Activated naive CD4-positive, alpha-beta T cell treated with anti-CD3 and anti-CD28 coated beads, Interleukin-2, amount 10 ng/mL, durations not matched to agents 7 days and 5 days (primary cell): ENCODE measurements around the gene NFATC3.
"Not testable (repeated sequence)": the region's sequence is repeated elsewhere in the genome, so short reads cannot be mapped to it uniquely, and the experiment has no call there.

ENCODE experiments used
- CTCF ChIA-PET: fragments of 350-600 bp; sonication (Branson Sonifier 250); formaldehyde crosslinking; loops from one replicate; lab custom pipeline; 2021; ENCODE audit warnings: antibody characterized with exemption; lab: Charles Lee
- DNase-seq: peaks from one replicate; pipeline ENCODE4 v3.0.0-alpha.2; 2020
- H3K27ac Mint-ChIP-seq: one replicate; pipeline ENCODE4 v1.8.0; 2021; ENCODE audit warnings: mild to moderate bottlenecking, moderate library complexity, mixed read lengths
- H3K27me3 Mint-ChIP-seq: one replicate; pipeline ENCODE4 v1.8.0; 2021; ENCODE audit warnings: mild to moderate bottlenecking, mixed read lengths
- H3K36me3 Mint-ChIP-seq: one replicate; pipeline ENCODE4 v1.8.0; 2021; ENCODE audit warnings: mixed read lengths
- H3K4me1 Mint-ChIP-seq: one replicate; pipeline ENCODE4 v1.8.0; 2021; ENCODE audit warnings: mixed read lengths
- H3K4me3 Mint-ChIP-seq: one replicate; pipeline ENCODE4 v1.8.0; 2021; ENCODE audit warnings: mild to moderate bottlenecking, moderate library complexity, mixed read lengths
- H3K9me3 Mint-ChIP-seq: one replicate; pipeline ENCODE4 v1.8.0; 2021; ENCODE audit warnings: mixed read lengths

NFATC3 gene

DNA sequence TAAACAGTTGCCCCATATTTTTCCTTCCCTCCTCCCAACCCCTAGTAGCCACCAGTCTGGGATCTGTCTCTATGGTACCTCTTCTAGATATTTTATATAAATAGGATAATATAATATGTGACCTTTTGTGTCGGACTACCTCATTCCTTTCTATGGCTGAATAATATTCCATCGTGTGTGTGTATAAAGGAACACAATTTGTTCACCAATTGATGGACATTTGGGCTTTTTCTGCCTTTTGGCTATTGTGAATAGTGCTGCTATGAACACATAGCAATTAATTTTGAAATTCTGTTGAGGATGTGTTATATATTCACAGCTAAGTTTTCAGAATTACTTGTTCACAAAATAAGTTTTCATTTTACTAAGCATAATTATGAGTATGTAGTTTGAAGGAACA, 2.5 kb downstream of the NFATC3 start:
- no peak overlapping the region for H3K27ac Mint-ChIP-seq
- H3K4me3 Mint-ChIP-seq: peak overlapping the region; percentile 87
- peaks cover 64% of the 10 kb centered on the region for H3K4me1 Mint-ChIP-seq
- no peak for DNase-seq
- peaks cover 13% of the 10 kb centered on the region for H3K36me3 Mint-ChIP-seq
- H3K27me3 Mint-ChIP-seq: no peaks in the 10 kb centered on the region
- no peaks in the 10 kb centered on the region for H3K9me3 Mint-ChIP-seq
- CTCF ChIA-PET: interaction anchor here (0.8 to 2.1 kb wide), 2 partner anchors 16 to 141 kb away, joined by 5 to 7 read pairs; no protein-coding TSS in a partner anchor

DNA sequence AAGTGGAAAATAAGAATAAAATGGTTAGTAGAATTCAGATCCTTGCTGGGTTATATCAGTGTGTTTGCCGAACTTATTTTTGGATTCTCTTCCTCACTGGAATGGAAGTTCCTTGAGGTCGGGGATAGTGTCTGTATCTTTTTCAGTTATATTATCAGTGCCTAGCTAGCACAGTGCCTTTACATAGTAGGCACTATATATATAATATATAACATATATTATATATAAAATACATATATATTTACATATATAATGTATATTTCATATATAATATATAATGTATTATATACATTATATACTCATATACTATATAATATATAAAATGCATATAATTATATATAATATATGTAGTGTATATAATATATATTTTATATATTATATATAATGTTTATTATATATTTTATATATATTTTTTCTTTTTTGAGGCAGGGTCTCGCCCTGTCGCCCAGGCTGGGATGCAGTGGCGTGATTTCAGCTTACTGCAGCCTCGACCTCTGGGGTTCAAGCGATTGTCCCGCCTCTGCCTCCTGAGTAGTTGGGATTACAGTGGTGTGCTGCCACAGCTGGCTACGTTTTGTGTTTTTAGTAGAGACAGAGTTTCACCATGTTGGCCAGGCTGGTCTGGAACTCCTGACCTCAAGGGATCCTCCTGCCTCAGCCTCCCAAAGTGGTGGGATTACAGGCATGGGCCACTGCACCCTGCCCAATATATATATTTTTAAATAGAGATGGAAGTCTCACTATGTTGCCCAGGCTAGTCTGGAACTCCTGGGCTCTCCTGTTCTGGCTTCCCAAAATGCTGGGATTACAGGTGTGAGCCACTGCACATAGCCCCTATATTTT, 3.2 kb downstream of the NFATC3 start:
- CTCF ChIA-PET: interaction anchor here (0.8 to 2.1 kb wide), 4 partner anchors 13 to 149 kb away, joined by 3 to 7 read pairs (median 5); no protein-coding TSS in a partner anchor
- H3K27ac Mint-ChIP-seq: no peak overlapping the region
- no peak for DNase-seq
- H3K9me3 Mint-ChIP-seq: no peaks in the 10 kb centered on the region
- peaks cover 64% of the 10 kb centered on the region for H3K4me1 Mint-ChIP-seq
- peaks cover 12% of the 10 kb centered on the region for H3K36me3 Mint-ChIP-seq
- peak overlapping the region; percentile 87 for H3K4me3 Mint-ChIP-seq
- no peaks in the 10 kb centered on the region for H3K27me3 Mint-ChIP-seq

DNA sequence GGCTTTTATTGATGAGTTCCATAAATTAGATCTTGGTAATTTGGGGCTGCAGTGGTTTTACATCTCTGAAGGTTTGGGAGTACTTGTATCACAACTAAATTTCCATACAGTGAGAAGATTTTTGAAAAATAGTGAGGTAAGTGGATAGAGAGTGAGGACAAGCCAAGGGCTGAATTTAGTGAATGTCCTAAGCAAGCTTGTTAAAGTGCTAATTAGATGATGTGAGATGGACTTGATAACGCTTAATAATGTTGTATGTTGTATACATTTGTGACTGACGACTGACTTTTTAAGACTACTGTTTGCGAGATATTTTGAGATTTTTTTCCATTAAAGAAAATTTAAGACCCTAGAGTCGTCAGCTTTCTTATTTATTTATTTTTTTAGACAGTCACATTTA, 3.9 kb downstream of the NFATC3 start:
- Mint-ChIP-seq H3K9me3 (no peaks in the 10 kb centered on the region), H3K27ac (no peak overlapping the region), H3K27me3 (no peaks in the 10 kb centered on the region), H3K4me1 (peaks cover 64% of the 10 kb centered on the region), H3K4me3 (peak overlapping the region; percentile 55), H3K36me3 (peaks cover 9% of the 10 kb centered on the region)
- CTCF ChIA-PET: interaction anchor here (1.0 to 1.3 kb wide), 3 partner anchors 14 to 175 kb away, joined by 3 to 5 read pairs (median 3); no protein-coding TSS in a partner anchor
- no peak for DNase-seq

DNA sequence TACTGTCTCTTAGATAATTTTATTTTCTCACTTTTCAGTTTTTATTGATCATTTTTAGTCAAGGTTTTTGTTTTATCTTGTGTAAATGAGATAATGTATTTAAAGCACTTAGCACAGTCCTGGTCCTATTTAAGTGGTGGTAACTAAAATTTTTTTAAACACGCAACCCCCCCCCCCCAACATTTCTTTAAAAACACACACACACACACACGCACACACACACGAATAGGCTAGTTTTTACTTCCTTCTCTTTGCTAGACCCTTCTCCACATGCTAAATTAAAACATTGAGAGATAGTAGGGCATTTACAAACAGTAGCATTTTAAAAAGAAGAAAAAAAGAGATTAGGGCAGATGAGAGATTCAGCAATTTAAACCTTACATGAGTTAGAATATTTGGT, 5.0 kb downstream of the NFATC3 start:
- H3K27ac Mint-ChIP-seq: peak overlapping the region; percentile 5
- H3K4me3 Mint-ChIP-seq: peak overlapping the region; percentile 15
- H3K36me3 Mint-ChIP-seq: peaks cover 9% of the 10 kb centered on the region
- peaks cover 68% of the 10 kb centered on the region for H3K4me1 Mint-ChIP-seq
- DNase-seq: no peak
- CTCF ChIA-PET: interaction anchor here (1.0 to 1.3 kb wide), 2 partner anchors 15 to 174 kb away, joined by 3 to 5 read pairs; no protein-coding TSS in a partner anchor
- no peaks in the 10 kb centered on the region for H3K9me3 Mint-ChIP-seq
- H3K27me3 Mint-ChIP-seq: no peaks in the 10 kb centered on the region

DNA sequence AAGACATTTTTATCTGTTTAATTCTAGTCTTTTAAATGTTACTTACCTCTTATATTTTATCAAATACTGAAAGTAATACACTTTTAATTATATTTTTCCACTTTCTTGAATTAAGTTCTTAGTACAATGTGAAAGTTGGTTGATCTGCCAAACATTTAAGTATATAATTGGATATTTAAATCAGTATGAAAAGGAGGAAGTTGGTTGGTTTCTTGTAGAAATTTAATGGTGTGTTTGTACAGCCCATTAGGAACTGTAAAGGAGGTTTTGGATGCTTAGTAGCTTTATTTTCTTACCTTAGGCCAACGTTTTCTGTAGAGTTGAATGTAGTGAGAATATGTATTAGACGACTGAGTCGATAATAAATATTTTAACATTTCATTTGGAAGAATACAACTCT, 5.4 kb downstream of the NFATC3 start:
- no peak for DNase-seq
- no peak overlapping the region for H3K27ac Mint-ChIP-seq
- CTCF ChIA-PET: interaction anchor here (0.8 to 5.2 kb wide), 3 partner anchors 20 to 136 kb away, joined by 3 to 47 read pairs (median 23); no protein-coding TSS in a partner anchor
- H3K9me3 Mint-ChIP-seq: no peaks in the 10 kb centered on the region
- H3K27me3 Mint-ChIP-seq: no peaks in the 10 kb centered on the region
- peaks cover 70% of the 10 kb centered on the region for H3K4me1 Mint-ChIP-seq
- H3K4me3 Mint-ChIP-seq: peak overlapping the region; percentile 10
- H3K36me3 Mint-ChIP-seq: peaks cover 9% of the 10 kb centered on the region

DNA sequence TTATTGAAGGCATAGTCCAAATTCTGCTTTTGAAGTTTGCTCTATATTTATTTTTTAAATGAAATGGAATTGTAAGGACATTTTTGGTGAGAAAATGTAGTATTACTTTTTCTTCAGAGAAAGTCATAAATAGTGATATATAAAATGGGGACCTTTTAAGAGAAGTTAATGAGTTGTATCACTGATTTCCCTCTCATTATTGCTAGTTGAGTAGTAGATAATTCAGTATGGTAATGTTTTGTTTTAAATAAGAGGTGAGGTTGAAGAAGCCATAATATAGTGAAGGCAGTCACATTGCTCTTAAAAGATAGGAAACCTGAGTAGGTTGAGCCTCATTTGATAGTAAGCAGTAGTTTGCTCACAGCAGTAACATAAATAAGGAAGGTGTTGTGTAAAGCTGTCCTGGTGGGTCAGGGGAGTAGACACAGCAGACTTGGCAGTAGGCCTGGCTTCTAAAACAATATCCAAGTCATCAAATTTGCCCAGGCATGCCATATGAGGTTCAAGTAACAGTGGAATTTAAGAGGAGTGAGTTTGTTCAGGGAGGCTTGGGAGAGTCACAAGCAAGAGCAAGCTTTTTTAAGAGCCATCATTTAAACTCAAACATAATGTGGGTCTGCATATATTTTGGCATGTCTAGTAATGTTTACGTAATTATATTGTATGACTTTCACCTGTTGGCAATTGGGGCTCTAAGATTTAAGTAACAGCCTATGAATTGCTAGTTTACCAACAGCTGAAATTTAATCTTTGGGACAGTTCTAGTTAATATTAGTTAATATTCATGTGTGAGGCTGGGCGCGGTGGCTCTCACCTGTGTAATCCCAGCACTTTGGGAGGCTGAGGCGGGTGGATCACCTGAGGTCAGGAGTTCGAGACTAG, 6.5 kb downstream of the NFATC3 start:
- no peak overlapping the region for H3K4me3 Mint-ChIP-seq
- no peak overlapping the region for H3K27ac Mint-ChIP-seq
- CTCF ChIA-PET: interaction anchor here (0.8 to 5.2 kb wide), 8 partner anchors 9 to 237 kb away, joined by 3 to 47 read pairs (median 4); no protein-coding TSS in a partner anchor
- DNase-seq: no peak
- peaks cover 74% of the 10 kb centered on the region for H3K4me1 Mint-ChIP-seq
- H3K27me3 Mint-ChIP-seq: no peaks in the 10 kb centered on the region
- peaks cover 7% of the 10 kb centered on the region for H3K36me3 Mint-ChIP-seq
- no peaks in the 10 kb centered on the region for H3K9me3 Mint-ChIP-seq

DNA sequence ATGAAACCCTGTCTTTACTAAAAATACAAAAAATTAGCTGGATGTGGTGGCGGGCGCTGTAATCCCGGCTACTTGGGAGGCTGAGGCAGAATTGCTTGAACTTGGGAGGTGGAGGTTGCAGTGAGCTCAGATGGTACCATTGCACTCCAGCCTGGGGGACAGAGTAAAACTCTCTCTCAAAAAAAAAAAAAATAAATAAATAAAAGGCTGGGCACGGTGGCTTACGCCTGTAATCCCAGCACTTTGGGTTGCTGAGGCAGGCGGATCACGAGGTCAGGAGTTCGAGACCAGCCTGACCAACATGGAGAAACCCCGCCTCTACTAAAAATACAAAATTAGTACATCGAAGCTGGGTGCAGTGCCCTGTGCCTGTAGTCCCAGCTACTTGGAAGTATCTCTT, 7.1 kb downstream of the NFATC3 start:
- CTCF ChIA-PET: interaction anchor here (0.8 to 5.2 kb wide), 10 partner anchors 8 to 236 kb away, joined by 3 to 47 read pairs (median 5); no protein-coding TSS in a partner anchor
- not testable (repeated sequence) for H3K27ac Mint-ChIP-seq, H3K27me3 Mint-ChIP-seq, DNase-seq, H3K36me3 Mint-ChIP-seq, H3K4me3 Mint-ChIP-seq, H3K9me3 Mint-ChIP-seq
- peaks cover 77% of the 10 kb centered on the region for H3K4me1 Mint-ChIP-seq

DNA sequence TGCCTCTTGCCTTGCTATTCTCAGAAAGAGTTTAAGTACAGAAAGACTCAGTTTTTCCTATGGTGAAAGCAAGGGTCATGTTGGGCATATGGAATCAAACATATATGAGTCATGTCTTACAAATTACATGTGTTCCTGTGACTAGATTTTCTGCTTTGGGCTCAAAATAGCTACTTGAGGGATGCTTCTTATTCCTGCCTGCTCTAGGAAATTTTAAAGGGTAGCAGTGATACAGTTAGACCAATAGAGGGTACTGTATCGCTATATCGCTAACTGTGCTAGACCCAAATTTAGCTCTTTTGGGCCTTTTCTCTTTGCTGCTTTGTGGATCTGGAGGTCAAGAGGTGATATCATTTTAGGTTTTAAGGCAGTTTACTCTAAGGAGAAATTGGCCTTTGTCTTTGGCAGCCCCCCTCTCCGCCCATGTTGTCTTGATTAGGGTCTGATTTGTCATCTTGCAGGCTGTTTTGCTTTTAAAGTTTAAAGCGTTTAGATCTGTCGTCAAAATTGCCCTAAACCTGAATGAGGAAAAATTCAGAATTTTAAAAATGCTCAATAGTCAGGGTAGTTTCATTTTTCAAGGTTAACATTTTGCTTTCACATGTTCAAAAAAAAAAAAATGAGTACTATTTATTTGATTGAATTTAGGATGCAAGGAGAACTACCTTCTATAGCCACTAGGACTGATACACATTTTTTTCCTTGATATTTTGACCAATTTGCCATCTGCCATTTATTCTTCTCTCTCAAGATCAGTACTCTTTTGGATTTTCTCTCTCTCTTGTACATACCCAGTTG, 8.8 kb downstream of the NFATC3 start:
- no peaks in the 10 kb centered on the region for H3K27me3 Mint-ChIP-seq
- no peak overlapping the region for H3K27ac Mint-ChIP-seq
- H3K4me3 Mint-ChIP-seq: no peak overlapping the region
- H3K36me3 Mint-ChIP-seq: peaks cover 6% of the 10 kb centered on the region
- H3K4me1 Mint-ChIP-seq: peaks cover 69% of the 10 kb centered on the region
- no peaks in the 10 kb centered on the region for H3K9me3 Mint-ChIP-seq
- DNase-seq: no peak
- CTCF ChIA-PET: interaction anchor here (0.6 to 5.2 kb wide), 14 partner anchors 9 to 420 kb away, joined by 3 to 47 read pairs (median 5); partner anchors contain the start of genes NFATC3, PRMT7 and SLC7A6OS

DNA sequence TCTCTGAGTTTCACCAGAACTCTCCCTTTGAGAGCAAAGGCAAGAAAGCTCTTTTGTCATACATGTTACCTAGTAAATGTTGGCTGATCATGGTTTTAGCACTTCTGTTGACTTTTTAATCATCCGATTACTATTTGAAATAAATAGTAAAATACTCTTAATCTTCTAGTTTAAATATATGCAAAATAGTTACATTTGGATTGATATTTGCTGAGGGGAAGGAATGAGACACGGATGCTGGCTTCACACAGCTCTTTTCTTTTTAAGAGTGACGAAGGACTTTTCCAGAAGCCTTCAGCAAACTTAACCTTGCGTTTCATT, 9.4 kb downstream of the NFATC3 start:
- DNase-seq: no peak
- CTCF ChIA-PET: interaction anchor here (1.5 to 5.2 kb wide), 3 partner anchors 30 to 136 kb away, joined by 5 to 47 read pairs (median 10); no protein-coding TSS in a partner anchor
- H3K27me3 Mint-ChIP-seq: no peaks in the 10 kb centered on the region
- no peaks in the 10 kb centered on the region for H3K9me3 Mint-ChIP-seq
- H3K27ac Mint-ChIP-seq: no peak overlapping the region
- H3K36me3 Mint-ChIP-seq: peaks cover 6% of the 10 kb centered on the region
- H3K4me1 Mint-ChIP-seq: peaks cover 64% of the 10 kb centered on the region
- no peak overlapping the region for H3K4me3 Mint-ChIP-seq

DNA sequence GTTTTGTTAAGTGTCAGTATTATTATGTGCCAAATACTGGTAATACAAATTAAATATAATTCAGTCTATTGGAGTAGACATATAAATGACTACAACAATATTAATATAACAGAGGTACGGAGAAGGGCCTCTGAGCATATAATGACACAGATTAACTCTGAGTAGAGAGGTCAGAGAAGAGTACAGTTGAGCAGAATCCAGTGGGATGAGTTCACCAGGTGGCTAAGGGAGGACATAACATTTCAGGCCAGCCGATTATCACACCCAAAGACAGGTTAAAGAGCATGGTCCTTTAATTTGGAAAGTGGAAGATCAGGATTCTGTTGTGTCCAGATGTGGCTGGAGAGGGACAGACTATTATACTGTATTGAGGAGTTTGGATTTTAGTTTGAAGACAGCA, 11.3 kb downstream of the NFATC3 start:
- Mint-ChIP-seq H3K27ac (no peak overlapping the region), H3K4me1 (peaks cover 54% of the 10 kb centered on the region), H3K36me3 (peaks cover 8% of the 10 kb centered on the region), H3K4me3 (no peak overlapping the region), H3K27me3 (no peaks in the 10 kb centered on the region), H3K9me3 (no peaks in the 10 kb centered on the region)
- CTCF ChIA-PET: interaction anchor here (0.6 to 1.5 kb wide), 4 partner anchors 13 to 132 kb away, joined by 3 to 6 read pairs (median 4); no protein-coding TSS in a partner anchor
- no peak for DNase-seq

DNA sequence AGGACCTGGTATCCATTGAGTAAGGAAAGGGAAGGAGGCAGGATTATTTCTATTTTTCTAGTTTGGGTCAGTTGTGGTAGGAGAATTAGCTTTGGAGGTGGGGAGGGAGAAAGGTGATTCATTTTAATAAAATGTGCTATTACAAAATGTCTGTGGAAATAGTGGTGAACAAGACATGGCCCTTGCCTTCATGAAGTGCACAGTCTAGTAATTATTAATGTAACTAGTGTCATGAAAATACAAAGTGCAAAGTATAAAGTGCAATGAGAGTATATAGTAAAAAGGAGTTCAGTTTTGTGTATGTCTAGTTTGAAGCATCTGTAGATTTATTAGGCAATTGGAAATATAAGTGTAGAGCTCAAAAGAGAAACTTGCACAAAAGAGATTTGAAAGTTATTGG, 11.9 kb downstream of the NFATC3 start:
- DNase-seq: no peak
- H3K4me3 Mint-ChIP-seq: no peak overlapping the region
- H3K27ac Mint-ChIP-seq: no peak overlapping the region
- CTCF ChIA-PET: interaction anchor here (1.5 kb wide), 1 partner anchor 131 kb away, joined by 6 read pairs; no protein-coding TSS in a partner anchor
- H3K4me1 Mint-ChIP-seq: peaks cover 52% of the 10 kb centered on the region
- peaks cover 11% of the 10 kb centered on the region for H3K36me3 Mint-ChIP-seq
- no peaks in the 10 kb centered on the region for H3K9me3 Mint-ChIP-seq
- no peaks in the 10 kb centered on the region for H3K27me3 Mint-ChIP-seq

DNA sequence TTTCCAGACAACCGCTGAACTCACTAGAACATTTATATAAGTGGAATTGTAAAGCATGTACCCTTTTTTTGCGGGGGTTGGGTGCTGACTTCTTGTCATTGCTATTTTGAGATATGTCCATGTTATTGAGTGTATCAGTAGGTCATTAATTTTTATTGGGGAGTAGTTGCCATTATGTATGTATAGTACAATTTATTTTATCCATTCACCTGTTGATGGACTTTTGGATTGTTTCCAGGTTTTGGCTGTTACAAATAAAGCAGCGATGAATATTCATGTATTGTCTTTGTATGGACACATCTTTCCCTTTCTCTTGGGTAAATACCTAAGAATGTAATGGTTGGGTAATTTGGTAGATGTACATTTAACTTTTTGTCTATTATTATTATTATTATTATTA, 12.7 kb downstream of the NFATC3 start:
- CTCF ChIA-PET: no interaction called here
- DNase-seq: no peak
- H3K4me3 Mint-ChIP-seq: no peak overlapping the region
- peaks cover 54% of the 10 kb centered on the region for H3K4me1 Mint-ChIP-seq
- no peak overlapping the region for H3K27ac Mint-ChIP-seq
- H3K9me3 Mint-ChIP-seq: no peaks in the 10 kb centered on the region
- H3K27me3 Mint-ChIP-seq: no peaks in the 10 kb centered on the region
- H3K36me3 Mint-ChIP-seq: peaks cover 18% of the 10 kb centered on the region

DNA sequence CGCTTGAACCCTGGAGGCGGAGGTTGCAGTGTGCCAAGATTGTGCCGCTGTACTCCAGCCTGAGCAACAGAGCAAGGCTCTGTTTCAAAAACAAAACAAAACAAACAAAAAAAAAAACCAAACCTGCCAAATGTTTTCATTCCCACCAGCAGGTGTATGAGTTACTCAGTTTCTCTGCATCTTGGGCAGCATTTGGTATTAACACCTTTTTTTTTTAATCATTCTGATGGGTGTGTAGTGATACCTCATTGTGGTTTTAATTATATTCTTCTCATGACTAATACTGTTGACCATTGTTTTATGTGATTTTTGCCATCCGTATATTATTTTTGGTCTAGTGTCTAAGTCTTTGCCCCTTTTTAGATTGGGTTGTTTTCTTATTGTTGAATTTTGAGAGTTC, 15.3 kb downstream of the NFATC3 start:
- H3K27me3 Mint-ChIP-seq: no peaks in the 10 kb centered on the region
- H3K4me1 Mint-ChIP-seq: peaks cover 49% of the 10 kb centered on the region
- H3K36me3 Mint-ChIP-seq: peaks cover 36% of the 10 kb centered on the region
- CTCF ChIA-PET: interaction anchor here (0.7 to 1.1 kb wide), 2 partner anchors 8 to 20 kb away, joined by 3 read pairs; no protein-coding TSS in a partner anchor
- H3K27ac Mint-ChIP-seq: no peak overlapping the region
- no peak overlapping the region for H3K4me3 Mint-ChIP-seq
- DNase-seq: no peak
- peaks cover 5% of the 10 kb centered on the region for H3K9me3 Mint-ChIP-seq
